HG03175 (cell line): ENCODE data around the gene ITPK1.

Experiments
- ATAC-seq: cut with Tn5 transposase; IDR thresholded peaks from one replicate; pipeline ENCODE4 v1.9.1; 2021; ENCODE audit warnings: mild to moderate bottlenecking, moderate library complexity; ENCODE audit not compliant: unreplicated experiment

ITPK1 gene

DNA sequence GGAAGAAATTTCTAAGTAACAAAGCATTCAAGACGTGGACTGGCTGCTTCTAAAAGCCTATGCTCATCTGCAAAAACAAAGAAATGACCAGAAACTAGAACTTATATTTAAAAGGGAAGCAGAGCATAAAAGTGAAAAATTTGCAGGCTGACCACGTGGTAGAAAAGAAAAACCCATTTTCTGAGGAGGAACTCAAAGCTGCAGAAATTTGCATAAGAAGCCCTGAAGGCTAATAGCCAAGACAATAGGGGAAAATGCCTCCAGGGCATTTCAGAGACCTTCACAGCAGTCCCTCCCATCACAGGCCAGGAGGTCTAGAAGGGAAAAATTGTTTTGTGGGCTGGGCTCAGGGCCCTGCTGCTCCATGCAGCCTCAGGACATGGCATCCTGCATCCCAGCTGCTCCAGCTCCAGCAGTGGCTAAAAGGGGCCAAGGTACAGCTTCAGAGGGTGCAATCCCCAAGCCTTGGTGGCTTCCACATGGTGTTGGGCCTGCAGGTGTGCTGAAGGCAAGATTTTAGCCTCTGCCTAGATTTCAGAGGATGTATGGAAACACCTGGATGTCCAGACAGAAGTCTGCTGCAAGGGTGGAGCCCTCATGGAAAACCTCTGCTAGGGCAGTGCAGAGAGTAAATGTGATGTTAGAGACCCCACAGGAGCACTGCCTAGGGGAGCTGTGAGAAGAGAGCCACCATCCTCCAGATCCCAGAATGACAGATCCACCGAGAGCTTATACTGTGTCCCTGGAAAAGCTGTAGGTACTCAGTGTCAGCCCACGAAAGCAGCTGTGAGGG is 137.3 kb downstream of the ITPK1 start:
- ATAC-seq, result no peak

DNA sequence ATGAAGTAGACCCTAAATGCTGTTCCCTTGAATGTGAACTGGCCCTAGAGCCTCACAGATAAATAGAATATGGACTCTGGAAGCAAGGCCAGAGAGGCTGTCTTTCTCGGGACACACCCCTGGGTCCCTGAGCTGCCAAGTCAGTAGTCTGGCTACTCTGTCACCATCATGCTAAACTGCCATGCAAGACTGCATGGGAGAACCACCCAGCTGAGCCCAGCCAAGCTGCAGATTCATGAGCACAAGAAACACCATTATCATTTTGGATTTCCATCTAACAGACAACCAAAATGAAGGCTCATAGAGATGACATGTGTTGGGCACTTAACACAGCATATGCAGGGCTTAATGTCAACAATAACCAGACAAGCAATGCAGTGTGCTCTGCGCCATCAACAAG is 139.5 kb downstream of the ITPK1 start:
- ATAC-seq, result no peak

- no peak for ATAC-seq
These were observed 141.0 kb downstream of the ITPK1 start for GRCh38 chr14:92974541-92975345.

GRCh38 chr14:92973798-92974372 is 141.8 kb downstream of the ITPK1 start:
- ATAC-seq, result no peak

DNA sequence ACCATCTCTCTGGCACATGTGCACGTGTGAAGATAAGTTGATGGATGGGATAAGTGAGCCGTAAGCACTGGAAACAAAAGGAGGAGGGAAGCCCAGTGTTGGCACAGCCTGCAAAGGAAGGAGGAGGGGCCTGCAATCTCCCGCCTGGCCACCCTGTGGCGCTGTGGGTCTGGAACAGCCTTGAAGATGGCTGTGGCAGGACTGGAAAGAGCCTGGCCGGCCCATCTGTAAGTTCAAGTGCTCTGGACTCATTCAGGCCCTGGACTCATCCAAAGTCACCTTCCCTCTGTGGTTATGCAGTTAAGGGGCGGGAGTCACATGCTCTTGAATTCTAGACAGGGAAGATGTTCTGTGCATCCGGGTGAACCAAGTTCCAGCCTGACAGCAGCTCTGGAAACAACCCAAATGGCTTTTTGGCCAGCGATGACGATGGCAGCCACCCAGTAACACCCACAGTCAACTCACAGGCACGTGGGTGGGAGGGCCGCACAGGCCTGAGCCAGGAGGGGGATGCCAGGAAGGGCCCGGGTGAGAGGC is 142.4 kb downstream of the ITPK1 start:
- ATAC-seq, result no peak

GRCh38 chr14:92971601-92972180 is 144.0 kb downstream of the ITPK1 start:
- no peak for ATAC-seq

- ATAC-seq, result no peak
These were observed 145.5 kb downstream of the ITPK1 start for GRCh38 chr14:92970271-92970670.

GRCh38 chr14:92969871-92970270 is 145.9 kb downstream of the ITPK1 start:
- ATAC-seq, result no peak

DNA sequence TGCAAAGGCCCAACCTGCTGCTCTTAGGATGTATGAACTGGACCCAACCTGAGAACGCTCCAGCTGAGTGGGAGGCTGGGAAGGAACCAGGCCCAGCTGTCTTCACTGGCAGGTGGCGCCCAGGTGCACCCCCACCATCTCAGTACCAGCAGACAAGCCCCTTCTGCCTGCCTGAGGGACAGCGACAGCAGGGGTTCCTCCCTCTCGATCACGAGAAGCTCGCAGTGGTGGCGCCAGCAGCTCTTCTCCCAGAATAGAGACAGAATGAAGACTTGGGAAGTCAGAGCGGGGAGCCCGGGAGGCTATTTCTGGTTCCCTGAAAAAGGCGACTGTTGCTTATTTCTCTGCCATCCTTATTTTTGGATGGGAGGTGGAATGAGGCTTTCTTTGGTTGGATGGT is 146.3 kb downstream of the ITPK1 start:
- no peak for ATAC-seq

DNA sequence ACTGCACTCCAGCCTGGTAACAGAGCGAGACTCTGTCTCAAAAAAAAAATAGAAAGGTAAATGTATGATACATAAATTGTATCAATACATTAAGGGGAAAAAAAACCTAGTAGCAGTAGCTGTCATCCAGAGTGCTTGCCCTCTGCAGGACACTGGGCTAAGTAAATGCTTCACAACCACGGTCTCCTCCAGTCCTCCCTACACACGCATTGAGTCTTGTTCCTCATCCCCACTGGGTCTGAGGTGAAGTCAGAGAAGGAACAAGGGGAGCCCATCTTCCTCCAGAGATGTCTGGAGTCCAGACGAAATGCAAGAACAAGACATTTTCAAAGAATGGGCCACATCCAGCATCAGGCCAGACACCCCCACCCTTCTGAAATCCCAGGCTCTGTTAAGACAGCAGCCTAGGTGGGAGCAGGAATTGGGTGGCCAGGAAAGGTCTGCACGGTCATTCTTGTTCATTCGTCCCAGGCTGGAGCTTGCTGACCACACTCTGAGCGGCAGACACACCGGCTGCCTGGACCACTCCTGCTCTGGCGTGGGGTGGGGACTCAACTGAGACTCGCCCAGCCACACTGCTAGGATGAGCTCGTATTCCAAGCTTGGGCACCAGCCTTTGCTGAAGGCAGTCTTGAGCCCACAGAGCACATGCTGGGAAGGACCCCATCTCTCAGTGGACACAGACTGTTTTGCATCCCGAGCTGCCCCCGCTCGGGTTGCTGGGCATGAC is 147.3 kb downstream of the ITPK1 start:
- no peak for ATAC-seq

GRCh38 chr14:92967346-92967926 is 148.3 kb downstream of the ITPK1 start:
- ATAC-seq, result no peak

- ATAC-seq, result no peak
These were observed 150.4 kb downstream of the ITPK1 start for GRCh38 chr14:92965281-92965680.

- no peak for ATAC-seq
These were observed 151.3 kb downstream of the ITPK1 start for GRCh38 chr14:92964124-92965109.

- ATAC-seq, result no peak
These were observed 152.2 kb downstream of the ITPK1 start for GRCh38 chr14:92963301-92964123.

DNA sequence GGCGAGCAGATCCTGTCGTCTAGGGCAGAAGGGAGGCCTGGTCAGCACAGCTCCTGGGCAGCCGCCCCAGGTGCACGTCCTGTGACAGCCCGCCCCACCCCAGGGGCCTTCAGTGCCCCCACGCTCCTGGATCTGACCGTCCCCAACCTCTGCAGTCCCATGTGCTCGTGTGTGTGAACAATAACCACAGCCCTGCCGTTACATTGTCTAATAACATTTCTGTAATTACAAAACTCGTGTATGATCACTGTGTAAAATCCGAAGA is 153.0 kb downstream of the ITPK1 start:
- ATAC-seq, result no peak

DNA sequence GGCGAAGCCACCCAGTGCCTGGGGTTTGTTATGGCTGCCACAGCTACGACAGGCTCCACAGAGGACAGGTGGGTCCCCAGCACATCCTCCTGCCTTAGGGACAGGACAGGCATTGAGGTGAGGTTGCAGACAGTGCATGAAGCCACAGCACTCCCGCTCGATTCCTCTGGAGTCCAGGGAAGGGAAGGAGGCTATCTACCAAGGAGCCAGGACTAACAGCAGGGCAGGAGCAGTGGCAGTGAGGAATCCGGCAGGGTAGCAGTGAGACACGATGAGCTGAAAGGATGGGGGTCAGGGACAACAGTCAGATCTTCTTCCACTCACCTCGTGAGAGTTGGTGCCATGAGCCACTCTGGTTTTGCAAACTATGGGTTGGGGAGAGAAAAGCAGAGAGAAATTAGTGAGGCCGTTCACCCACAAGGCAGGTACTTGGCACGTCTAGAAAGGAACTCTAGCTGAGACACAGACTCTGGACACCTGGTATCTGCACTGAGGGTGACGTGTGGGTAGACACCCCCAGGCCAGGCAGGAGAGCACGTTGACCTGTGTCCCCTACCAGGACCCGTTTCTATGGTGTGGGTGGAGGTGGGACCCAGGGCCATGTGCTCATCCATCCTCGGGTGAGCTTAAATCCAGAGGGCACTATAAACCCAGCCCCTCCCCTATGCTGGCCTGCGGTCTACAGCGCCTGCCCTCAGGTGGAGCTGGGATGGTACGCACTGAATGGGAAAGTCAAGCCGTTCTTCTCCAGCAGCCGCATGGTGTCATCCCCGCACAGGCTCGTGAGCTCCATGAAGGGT is 153.5 kb downstream of the ITPK1 start:
- no peak for ATAC-seq

GRCh38 chr14:92961567-92961855 is 154.2 kb downstream of the ITPK1 start:
- no peak for ATAC-seq
